Astrocyte of the hippocampus (primary cell): ENCODE data around the gene HORMAD2.

Experiments used
- DNase-seq: peaks from one replicate; pipeline ENCODE4 v3.0.0; 2011; ENCODE audit warnings: low read depth, low spot score

The HORMAD2 gene

GRCh38 chr22:30079952-30080533 is at the start of gene HORMAD2:
TSS of gene HORMAD2 (plus strand) at chr22:30080464. CDS start at chr22:30093953, 13,489 bp downstream.
- DNase-seq, result peak; percentile 95

GRCh38 chr22:30031328-30031727 is 48.9 kb upstream of the HORMAD2 start:
- no peak for DNase-seq

- DNase-seq, result no peak
Observed at GRCh38 chr22:30031764-30032455, 48.4 kb upstream of the HORMAD2 start.

DNA sequence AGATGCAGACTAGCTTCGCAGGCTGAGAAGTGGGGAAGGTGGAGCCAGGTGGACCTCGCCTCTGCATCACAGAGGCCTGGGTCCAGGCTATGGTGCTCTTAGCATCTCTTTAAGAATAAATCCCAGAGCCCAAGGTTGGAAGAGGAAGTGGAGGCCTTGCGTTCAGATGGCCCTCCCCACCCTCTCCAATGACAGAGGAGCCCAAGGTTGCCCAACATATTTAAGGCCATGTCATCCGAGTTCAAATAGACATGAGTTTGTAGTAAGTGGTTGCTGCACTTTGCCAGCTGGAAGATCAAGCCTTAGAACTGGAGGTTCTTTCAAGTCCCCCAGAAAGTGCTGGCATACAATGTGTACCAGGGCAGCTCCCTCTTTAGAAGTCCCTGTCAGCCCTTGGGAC is 47.1 kb upstream of the HORMAD2 start:
- DNase-seq, result no peak

DNA sequence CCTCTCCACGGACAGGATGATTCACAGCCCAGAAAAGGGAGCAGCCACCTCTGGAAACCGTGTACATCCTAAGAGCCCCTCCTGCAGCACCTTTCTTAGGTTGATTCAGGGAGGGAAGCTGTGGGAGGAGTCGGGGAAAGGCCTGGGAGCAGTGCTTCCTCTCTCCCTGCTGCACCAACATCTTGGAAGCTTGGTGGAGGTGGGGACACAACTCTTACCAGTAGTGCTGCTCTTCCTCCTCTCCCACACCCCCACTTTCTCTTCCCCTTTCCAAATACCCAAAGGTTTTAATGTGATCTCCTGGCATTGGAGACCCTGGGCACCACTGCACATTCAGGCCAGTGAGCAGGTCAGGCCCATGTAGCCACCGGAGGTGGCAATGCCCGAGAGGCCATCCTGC is 46.4 kb upstream of the HORMAD2 start:
- no peak for DNase-seq

GRCh38 chr22:30036656-30037055 is 43.6 kb upstream of the HORMAD2 start:
- DNase-seq, result no peak

- DNase-seq, result peak; percentile 29
Observed at GRCh38 chr22:30038219-30038618, 42.0 kb upstream of the HORMAD2 start.

GRCh38 chr22:30040499-30041260 is 39.6 kb upstream of the HORMAD2 start:
- DNase-seq, result no peak

GRCh38 chr22:30041475-30041874 is 38.8 kb upstream of the HORMAD2 start:
- no peak for DNase-seq

GRCh38 chr22:30041881-30042280 is 38.4 kb upstream of the HORMAD2 start:
- DNase-seq, result no peak

DNA sequence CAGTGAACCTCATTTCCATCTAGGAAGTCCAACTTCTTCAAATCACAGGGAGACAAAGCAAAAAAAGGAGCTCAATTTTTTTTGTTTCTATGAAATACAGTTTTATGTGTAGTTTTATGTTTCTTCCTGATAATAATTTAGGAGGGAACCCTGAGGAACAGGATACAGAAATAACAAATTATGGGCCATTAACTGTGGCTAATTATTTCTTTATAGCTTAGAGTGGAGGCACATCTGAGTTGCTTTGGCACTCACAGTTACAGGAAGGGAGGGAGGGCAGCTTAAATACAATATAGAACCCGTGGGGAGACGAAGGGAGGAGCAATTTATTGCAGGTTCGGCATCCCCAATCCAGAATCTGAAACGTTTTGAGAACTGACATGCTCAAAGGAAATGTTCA is 37.1 kb upstream of the HORMAD2 start:
- DNase-seq, result no peak

DNA sequence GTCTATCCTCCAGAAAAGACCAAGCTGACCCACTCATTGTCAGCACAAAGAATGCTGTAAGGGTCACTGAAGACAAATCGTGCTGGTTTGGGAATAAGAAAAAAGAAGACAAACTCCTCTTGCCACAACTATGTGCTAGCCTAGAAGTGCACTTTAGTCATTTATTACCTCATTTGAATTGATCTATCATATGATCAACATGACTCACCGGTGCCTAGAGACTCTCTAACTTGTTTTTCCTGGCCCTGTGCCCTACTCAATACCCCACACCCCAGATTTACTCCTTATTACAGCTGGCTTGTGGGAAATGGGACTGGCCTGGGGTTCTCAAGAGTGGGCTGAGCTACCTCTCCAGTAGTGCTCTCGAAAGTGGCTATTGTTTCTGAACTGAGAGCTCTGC is 35.9 kb upstream of the HORMAD2 start:
- DNase-seq, result peak; percentile 92

DNA sequence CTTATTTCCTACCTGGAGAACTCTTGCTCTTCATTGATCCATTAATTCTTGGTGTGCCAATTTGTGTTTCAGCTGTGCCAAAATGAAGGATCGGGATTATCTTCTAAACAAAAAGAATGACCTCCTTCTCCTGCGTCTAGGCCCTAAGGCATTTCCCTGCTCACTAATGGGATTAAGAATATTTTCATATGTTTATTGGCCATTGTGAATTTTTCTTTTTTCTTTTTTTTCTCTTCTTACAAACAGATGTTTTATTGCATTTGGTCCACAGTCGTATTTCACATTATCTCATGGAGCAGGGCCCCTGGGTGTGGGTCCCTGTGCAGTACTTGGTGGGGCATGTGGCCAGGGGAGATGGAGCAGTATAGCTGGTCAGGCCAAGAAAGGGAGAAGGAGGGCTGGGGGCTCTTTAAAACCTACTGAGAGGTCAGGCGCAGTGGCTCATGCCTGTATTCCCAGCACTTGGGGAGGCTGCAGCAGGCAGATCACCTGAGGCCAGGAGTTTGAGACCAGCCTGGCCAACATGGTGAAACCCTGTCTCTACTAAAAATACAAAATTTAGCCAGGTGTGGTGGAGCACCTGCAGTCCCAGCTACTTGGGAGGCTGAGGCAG is 35.3 kb upstream of the HORMAD2 start:
- DNase-seq, result no peak

DNA sequence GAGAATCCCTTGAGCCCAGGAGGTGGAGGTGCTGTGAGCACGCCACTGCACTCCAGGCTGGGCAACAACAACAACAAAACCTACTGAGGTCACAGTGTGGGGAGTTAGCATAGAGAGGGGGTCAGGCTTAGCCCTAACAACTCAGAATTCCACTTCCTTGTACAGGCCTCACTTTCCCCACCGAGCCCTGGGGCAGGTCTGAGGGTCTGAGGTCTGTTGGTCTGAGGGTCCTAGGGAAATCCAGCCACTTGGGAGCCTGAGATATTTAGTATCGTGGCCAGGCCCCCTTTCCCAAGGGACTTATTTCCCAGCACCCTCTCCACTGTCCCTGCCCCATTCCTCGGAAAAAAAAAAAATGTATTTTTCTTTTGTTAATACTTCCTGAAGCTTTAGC is 34.8 kb upstream of the HORMAD2 start:
- DNase-seq, result no peak

- DNase-seq, result no peak
Observed at GRCh38 chr22:30045901-30046715, 34.2 kb upstream of the HORMAD2 start.

GRCh38 chr22:30046716-30047363 is 33.4 kb upstream of the HORMAD2 start:
- DNase-seq, result no peak

DNA sequence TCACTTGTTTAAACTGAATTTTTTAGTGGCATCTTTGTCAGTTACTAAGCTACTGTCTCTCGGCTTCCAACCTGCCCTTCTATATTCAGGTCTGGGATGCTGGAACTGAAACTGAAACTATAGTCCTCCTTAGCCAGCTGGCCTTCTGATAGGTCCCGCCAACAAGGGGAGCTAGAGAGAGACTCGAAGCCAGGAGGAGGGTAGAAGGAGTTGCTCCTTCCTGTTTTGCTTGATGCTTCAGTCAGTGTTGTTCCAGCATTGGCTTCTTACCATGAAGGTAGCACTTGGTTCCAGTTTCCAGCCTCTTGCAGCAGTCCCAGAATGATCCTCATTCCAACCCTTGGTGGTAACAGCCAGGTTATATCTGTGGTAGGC is 32.9 kb upstream of the HORMAD2 start:
- no peak for DNase-seq

GRCh38 chr22:30048681-30049080 is 31.6 kb upstream of the HORMAD2 start:
- no peak for DNase-seq

DNA sequence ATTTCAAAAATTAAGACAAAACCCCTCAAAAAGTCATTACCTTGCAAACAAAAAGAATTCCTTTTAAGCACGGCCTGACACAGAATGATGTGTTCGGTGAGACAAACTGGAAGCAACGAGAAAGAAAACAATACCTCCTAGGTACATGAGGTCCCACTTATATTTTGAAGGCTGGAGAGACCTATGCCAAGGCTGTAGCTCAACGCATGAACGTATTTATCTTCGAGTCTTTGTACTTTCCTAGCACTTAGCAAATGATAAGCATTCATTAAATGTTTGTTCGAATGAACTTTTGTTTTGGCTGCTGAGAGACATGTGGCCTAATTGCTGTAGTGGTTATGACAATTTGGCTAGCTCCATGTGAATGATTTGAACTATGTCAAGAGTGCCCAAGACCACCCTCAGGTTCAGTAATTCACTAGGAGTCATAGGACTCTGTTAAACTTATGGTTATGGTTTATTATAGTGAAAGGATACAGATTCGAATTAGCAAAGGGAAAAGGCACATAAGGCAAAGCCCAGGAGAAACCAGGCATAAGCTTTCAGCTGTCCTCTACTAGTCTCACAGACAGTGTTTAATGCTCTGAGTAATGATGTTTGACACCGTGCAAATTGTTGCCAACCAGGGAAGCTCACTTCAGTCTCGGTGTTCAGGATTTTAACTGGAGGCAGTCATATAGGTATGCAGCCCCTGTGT is 26.0 kb upstream of the HORMAD2 start:
- DNase-seq, result no peak

DNA sequence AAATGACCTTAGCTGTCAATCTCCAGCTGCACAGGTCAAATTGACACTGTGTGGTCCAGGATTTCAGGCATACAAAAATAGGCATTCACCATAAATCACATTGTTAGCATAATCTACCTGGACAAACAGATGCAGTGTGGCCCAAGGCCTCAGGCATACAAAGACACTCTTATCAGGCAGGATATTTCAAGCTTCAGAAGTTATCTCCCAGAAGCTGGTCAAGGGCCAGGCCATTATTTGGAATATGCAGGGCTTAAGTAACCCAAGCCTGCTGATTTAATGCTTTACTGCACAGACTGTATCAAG is 25.5 kb upstream of the HORMAD2 start:
- DNase-seq, result no peak

GRCh38 chr22:30056015-30056414 is 24.2 kb upstream of the HORMAD2 start:
- no peak for DNase-seq
